NB4 (cell line): ENCODE results near the gene TMEM120B.

Experiments
- POLR2A ChIP-seq: IDR thresholded peaks from 2 replicates; pipeline ENCODE4 v1.6.1; 2011; ENCODE audit warnings: mild to moderate bottlenecking; ENCODE audit not compliant: insufficient read length; ENCODE audit errors: extremely low read depth
- TF ChIP-seq, protein P1 (sequence below): IDR thresholded peaks from one replicate; pipeline ENCODE4 v1.5.1; 2012; ENCODE audit warnings: low read depth, low read length
- TF ChIP-seq, protein P2 (sequence below): IDR thresholded peaks from 2 replicates; pipeline ENCODE4 v1.6.1; 2011; ENCODE audit warnings: low read depth, low read length

DNA sequence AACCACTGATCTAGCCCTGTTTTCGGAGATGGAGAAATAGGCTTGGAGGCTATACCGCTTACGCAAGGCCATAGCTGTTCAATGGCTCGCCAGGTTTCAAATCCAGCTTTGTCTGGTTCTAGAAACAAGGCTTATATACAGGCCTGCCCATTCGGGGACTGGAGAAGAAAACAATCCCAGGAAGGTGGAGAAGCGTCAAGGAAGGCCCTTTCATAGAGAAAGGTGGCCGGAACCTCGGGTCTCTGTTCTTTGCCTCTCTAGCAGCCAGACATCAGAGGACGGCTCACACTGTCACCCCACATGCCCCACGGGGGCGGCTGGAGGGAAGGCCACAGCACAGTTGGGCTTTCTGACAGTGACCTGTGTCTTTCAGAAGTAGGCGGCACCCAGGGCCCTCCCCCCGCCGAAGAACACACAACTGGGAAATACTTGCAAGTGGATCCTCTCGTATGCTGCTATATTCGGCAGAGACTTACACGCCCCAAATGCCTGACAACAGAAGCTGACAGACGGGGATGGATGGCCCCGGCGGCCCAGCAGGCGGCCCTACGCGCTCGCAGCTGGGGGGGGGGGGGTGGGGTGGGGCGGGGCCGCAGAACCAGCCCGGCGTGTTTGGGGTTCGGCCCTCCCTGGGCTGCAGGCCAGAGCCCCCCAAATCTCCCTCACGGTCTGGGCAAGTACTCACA is 86.7 kb downstream of the TMEM120B start:
- TF ChIP-seq POLR2A = no peak
- TF ChIP-seq, protein P1, sequence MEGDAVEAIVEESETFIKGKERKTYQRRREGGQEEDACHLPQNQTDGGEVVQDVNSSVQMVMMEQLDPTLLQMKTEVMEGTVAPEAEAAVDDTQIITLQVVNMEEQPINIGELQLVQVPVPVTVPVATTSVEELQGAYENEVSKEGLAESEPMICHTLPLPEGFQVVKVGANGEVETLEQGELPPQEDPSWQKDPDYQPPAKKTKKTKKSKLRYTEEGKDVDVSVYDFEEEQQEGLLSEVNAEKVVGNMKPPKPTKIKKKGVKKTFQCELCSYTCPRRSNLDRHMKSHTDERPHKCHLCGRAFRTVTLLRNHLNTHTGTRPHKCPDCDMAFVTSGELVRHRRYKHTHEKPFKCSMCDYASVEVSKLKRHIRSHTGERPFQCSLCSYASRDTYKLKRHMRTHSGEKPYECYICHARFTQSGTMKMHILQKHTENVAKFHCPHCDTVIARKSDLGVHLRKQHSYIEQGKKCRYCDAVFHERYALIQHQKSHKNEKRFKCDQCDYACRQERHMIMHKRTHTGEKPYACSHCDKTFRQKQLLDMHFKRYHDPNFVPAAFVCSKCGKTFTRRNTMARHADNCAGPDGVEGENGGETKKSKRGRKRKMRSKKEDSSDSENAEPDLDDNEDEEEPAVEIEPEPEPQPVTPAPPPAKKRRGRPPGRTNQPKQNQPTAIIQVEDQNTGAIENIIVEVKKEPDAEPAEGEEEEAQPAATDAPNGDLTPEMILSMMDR = no peak
- TF ChIP-seq, protein P2, sequence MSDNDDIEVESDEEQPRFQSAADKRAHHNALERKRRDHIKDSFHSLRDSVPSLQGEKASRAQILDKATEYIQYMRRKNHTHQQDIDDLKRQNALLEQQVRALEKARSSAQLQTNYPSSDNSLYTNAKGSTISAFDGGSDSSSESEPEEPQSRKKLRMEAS = 0 out of 2 replicates have a peak, but pooled peaks have one; percentile 28
